Nucleus accumbens (tissue), 56 donors: ENCODE measurements around the gene CCDC92B.
"Not testable (repeated sequence)": the region's sequence is repeated elsewhere in the genome, so short reads cannot be mapped to it uniquely, and the experiment has no call there.

Experiments used
- DNase-seq, 56 donors: peaks; one replicate each; lab custom pipeline; 2025; lab: John Stamatoyannopoulos, UW

CCDC92B gene

GRCh38 chr17:2705263-2705662, 44.2 kb downstream of the CCDC92B start:
- DNase-seq = no peak

- no peak for DNase-seq
These were observed 44.6 kb downstream of the CCDC92B start for GRCh38 chr17:2704890-2705248.

GRCh38 chr17:2704031-2704889, 45.2 kb downstream of the CCDC92B start:
- DNase-seq = no peak

- no peak for DNase-seq
These were observed 45.8 kb downstream of the CCDC92B start for GRCh38 chr17:2703606-2704005.

DNA sequence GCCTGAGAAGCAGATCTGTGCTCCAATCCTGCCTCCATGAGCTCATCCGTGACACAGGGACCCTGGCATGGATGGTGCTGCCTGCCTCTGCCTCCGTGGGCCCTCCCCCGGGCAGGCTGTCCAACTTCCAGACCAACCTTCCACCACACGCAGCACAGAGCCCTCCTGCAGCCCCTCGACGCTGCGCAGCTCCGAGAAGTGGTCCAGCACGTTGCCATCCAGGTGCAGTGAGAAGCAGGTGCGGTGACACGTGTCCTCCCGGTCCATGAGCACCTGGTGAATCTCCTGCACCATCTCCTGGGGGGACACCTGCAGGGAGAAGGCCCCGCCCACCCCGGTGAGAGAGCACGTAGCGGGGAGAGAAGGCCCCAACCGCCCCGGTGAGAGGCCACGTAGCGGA, 46.3 kb downstream of the CCDC92B start:
- no peak for DNase-seq

GRCh38 chr17:2701996-2702741, 47.3 kb downstream of the CCDC92B start:
- no peak for DNase-seq

DNA sequence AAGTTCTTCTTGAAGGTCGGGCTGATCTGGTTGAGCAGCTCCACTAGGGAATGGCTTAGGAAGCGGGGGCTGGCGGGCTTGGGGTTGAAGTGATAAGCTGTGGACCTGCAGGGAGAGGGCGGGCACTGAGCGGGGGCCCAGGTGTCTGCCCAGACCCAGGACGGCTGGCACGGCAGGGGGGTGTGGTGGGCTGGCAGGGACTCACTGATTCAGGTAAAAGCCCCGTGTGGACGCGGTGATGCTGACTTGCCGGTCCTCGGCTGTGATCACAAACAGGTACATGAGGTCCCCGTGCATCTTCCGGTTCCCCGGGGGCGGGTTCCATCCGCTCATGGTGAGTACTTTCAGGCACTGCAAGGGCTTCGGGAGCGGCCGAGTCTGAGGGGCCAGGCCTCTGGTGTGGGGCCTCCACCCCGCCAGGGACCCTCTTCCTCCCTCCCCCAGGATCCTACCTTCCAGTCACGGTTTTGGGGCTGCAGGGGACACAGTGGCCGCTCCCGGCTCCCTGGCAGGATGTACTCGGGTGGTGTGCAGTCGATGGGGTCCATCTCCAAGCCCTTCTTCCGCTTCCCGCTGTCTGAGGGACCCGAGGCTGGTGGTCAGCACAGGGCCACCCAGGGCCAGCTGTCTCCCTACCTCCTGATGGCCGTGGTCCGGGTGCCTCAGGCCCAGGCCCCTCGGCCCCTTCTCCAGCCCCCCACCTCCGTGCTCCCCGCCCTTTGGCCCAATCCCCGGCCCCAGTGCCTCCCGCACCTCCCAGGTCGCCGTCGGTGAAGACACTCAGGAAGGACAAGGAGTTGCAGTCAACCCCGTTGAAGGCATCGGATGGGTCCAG, 48.1 kb downstream of the CCDC92B start:
- no peak for DNase-seq

GRCh38 chr17:2700491-2701141, 48.8 kb downstream of the CCDC92B start:
- DNase-seq = no peak

DNA sequence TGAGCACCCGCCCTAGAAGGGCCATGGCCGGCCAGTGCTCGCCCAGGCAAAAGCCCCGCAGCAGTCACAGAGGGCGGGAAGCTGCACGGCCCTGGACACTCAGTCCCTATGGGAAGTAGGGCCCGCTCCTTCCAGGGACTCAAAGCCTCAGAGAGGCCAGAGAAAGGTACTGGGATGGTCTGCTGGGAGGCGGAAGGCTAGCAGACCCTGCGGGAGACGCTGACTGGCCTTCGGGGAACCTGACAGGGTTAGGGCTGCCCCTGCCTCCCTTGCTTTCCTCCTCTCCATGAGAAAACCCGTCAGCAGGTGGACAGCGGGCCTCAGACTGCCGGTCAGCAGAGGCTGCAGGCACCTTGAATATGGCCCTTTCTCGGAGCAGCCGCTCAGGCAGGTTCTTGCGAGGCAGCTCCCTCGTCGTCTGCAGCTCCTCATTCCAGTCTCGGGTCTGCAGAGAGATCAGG, 49.4 kb downstream of the CCDC92B start:
- no peak for DNase-seq

DNA sequence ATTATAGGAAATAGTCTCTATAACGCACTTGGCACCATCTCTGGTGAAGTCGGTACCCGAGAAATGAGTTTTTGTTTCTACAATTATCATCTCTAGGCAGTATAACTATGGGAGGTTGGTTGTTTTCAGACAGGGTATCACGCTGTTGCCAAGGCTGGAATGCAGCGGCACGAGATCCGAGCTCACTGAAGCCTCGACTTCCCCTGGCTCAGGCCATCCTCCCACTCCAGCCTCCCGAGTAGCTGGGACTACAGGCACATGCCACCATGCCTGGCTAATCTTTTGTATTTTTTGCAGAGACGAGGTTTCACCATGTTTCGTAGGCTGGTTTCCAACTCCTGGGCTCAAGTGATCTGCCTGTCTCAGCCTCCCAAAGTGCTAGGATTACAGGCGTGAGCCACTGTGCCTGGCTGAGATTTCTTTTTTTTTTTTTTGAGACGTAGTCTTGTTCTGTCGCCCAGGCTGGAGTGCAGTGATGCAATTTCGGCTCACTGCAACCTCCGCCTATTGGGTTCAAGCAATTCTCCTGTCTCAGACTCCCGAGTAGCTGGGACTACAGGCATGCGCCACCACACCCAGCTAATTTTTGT, 50.1 kb downstream of the CCDC92B start:
- DNase-seq = not testable (repeated sequence)

DNA sequence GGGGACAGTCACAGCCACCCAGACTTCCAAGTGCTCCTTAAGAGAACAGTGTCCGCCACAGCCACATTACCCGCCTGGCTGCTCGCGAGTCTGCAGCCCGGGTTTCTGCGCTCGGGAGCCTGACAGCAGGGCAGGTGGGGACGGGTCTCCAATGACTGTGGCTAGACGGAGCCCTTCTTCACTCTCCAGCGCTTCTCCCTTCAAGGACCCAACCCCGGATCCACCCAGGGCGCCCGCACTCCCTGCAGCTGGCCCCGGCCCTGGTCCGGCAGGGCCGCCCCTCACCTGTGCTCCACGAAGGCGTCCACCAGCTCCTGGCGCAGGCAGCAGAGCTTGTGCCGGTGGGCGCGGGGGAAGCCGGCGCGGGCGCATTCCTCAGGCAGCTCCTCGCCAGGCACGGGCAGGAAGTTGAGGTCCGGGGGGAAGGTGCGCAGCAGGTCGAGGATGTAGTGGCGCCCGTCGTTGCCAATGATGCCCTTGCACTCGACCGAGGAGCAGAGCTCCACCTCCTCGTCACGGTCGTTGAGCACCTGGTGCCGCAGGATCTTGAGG, 51.8 kb downstream of the CCDC92B start:
- no peak for DNase-seq

GRCh38 chr17:2695961-2696760, 53.3 kb downstream of the CCDC92B start:
- no peak for DNase-seq

DNA sequence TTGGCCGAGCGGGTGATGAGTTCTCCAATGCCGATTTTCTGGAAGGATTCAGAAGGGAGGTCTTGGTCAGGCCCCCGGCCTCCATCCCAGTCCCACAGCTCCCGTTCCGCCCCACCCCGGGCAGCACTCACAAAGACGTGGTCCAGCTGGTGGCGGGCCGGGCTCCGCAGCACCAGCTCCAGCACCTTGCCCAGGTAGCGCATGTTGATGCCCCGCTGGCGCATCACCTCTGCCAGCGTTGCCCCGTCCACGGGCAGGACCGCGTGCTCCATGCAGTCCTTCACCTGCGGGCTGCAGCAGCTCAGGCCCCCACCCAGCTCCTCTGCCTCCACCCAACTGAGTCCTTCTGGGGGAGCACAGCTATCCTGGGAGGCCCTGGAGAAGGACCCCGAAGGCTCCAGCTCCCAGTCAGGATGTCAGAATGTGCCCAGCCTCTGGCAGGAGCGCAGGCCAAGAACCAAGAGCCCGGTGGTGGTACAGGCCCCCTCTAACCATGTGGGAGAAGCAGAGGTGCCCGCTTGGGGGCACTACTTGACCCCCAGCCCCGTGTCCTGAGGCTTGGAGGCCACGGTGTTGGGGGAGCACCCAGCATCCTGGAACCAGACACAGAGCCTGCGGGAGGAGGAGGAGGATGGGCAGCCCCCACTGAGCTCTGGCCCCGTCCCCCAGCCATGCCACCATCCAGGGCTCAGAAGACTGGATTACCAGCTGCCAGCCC, 54.0 kb downstream of the CCDC92B start:
- DNase-seq = no peak

DNA sequence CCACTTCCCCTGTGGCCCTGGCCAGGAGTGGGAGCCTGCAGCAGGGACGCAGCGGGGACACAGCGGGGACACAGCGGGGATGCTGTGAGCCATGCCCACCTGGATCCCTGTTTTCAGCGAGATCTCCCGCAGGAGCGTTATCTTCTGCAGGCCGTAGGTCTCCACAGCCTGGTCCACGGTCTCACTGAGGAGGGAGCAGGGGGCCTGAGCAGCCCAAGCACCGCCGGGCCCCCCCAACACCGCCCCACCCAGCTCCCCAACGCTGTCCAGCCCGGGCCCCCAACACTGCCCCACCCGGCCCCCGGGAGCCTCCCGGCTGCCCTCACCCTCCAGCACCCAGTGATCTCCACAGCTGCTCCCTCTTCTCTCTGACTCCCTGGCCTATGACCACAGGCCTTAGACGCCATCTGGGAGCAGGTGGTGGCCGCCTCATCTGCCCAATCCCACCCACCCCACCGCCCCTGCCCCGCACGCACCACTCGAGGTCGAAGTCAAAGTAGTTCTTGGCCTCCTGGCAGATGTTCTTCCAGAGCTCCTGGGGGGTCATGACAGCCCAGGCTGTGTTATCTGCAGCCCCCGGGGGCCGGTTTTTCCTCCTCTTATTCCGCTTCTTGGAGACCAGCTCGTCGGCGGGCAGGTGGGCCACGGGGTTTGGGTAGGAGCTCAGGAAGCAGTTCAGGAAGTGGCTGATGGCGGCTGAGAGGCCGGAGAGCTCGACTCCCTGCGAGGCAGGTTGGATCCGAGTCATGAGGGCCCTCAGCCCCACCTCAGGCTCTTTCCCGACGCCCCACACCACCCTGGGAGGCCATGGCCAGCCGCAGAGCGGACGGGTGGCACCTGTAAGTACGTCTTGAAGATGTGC, 54.8 kb downstream of the CCDC92B start:
- no peak for DNase-seq

DNA sequence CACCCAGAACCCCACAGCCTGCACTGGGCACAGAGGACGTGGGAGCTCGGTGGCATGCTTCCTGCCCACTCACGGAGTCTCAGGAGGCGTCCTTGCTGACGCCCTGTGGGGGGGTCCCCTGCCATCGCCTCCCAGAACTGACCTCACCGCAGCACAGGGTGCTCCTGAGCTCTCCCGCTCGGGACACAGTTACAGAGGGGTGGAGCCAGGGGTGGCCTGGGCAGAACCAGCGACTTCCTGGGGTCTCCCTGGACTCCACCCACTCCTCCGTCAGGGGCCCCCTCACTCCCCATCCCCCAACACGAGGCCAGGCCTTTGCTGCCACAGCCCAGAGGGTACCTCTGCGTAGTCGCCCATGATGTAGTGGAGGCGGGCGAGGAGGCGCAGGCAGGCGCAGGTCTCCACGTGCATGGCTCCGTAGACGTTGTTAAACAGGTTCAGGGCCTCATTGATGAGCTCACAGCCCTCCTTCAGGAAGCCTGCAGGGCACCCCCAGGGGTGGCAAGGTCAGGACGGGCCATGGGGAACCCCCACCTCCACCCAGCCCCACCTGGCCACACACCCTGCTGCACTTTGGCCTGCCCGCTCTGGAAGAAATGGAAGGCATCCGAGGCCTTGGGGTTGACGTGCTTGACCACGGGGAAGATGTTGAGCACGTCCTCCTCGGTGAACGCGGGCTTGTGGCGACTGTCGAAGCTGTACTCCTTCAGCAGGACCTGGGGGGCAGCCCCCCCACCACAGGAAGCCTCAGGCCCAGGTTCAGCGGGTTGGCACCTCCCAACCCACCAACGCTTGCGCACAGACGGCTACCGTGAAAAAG, 55.7 kb downstream of the CCDC92B start:
- no peak for DNase-seq

- DNase-seq = no peak
These were observed 56.7 kb downstream of the CCDC92B start for GRCh38 chr17:2692781-2693135.
